ENCODE data around the gene SMIM22.

DNA sequence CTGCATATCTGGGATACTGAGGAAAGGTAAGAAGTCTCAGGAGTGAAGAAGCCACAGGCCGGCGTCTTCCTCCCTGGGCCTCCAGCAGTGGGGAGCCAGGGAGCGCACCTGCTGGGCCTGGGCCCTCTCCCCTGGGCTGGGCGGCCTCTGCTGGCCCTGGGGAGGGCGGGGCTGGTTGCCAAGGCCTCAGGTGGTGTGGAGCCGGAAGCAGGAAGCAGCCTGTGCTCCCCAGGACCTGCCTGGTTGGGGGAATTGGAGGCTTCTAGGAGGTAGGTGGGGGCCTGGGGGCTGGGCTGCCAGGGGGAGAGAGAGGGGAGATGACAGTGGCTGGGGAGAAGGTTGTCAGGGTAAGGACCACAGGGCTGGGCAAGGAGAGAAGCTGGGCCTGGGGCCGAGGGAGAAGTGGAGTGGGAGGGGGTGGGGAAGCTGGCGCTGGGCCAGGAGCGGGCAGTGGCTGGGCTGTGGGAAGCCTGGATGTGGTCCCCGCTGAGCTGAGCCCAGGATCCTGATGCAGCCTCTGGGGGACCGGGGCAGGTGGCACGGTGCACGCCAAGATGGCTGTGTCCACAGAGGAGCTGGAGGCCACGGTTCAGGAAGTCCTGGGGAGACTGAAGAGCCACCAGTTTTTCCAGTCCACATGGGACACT lies at the start of gene SMIM22:
- TF ChIP-seq, protein P1, sequence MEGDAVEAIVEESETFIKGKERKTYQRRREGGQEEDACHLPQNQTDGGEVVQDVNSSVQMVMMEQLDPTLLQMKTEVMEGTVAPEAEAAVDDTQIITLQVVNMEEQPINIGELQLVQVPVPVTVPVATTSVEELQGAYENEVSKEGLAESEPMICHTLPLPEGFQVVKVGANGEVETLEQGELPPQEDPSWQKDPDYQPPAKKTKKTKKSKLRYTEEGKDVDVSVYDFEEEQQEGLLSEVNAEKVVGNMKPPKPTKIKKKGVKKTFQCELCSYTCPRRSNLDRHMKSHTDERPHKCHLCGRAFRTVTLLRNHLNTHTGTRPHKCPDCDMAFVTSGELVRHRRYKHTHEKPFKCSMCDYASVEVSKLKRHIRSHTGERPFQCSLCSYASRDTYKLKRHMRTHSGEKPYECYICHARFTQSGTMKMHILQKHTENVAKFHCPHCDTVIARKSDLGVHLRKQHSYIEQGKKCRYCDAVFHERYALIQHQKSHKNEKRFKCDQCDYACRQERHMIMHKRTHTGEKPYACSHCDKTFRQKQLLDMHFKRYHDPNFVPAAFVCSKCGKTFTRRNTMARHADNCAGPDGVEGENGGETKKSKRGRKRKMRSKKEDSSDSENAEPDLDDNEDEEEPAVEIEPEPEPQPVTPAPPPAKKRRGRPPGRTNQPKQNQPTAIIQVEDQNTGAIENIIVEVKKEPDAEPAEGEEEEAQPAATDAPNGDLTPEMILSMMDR (IDR thresholded peaks at IDR 0.05; ENCODE audit: control extremely low read depth in 1 of 3, insufficient read depth in 1 of 3, low read depth in 1 of 3, low read length in 3 of 3) = no peak
- no peak for TF ChIP-seq RAD21 (IDR thresholded peaks at IDR 0.05 in 1 of 2, conservative IDR thresholded peaks at IDR 0.05 in 1 of 2; ENCODE audit: low read depth in 2 of 2, low read length in 2 of 2)
- TF ChIP-seq SIN3A (conservative IDR thresholded peaks at IDR 0.05 in 1 of 2, IDR thresholded peaks at IDR 0.05 in 1 of 2; ENCODE audit: low read depth in 1 of 2, low read length in 2 of 2) = no peak
- TF ChIP-seq POLR2AphosphoS5 (IDR thresholded peaks at IDR 0.05; ENCODE audit: low read depth, low read length) = no peak
- TF ChIP-seq RNF2 (IDR thresholded peaks at IDR 0.05; ENCODE audit: borderline replicate concordance, low read depth, low read length, missing control alignments, poor library complexity, severe bottlenecking) = no peak
- no peak for TF ChIP-seq HDAC6 (IDR thresholded peaks at IDR 0.05; ENCODE audit: low read depth, low read length)
- no peak for TF ChIP-seq ZNF274 (IDR thresholded peaks at IDR 0.05; ENCODE audit: borderline replicate concordance, extremely low read depth, low read length)

All from H1 (cell line).